ENCODE data around the gene NEK4.

- no peak for TF ChIP-seq CTCF (IDR thresholded peaks at IDR 0.05 in 4 of 5, conservative IDR thresholded peaks at IDR 0.05 in 1 of 5)
- TF ChIP-seq POLR2A (IDR thresholded peaks at IDR 0.05): no peak
These were observed 40.2 kb upstream of the NEK4 start for GRCh38 chr3:52810923-52811322.
